ENCODE measurements around the gene TEAD1.

The TEAD1 gene

DNA sequence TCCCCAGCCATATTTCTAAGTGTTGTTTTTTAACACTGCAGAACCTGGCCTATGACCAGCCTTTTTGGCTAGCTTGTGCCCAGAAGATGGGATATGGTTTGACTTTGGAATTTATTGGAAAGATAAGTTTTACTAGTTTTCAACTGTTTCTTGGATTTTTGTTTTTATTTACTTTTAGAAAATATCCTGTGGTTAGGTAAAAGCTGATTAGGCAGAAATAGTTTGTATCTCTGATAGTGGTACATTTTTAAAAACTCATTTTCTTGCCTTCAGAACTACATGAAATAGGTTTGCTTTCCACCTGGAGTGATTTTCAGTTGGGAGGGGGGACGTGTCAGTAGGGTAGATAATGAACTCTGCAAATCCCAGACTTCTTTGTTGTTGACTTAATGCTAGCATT, 243.6 kb downstream of the TEAD1 start:
- no peaks in the 10 kb centered on the region for H3K27me3 ChIP-seq (ENCODE audit: insufficient read depth, poor library complexity, severe bottlenecking)
- no peak overlapping the region for H3K4me3 ChIP-seq (replicated peaks; ENCODE audit: insufficient read depth, low read length)
- TF ChIP-seq GABPA (IDR thresholded peaks at IDR 0.05; ENCODE audit: low read depth) (no peak), POLR2AphosphoS5 (IDR thresholded peaks at IDR 0.05; ENCODE audit: low read depth) (no peak), SPI1 (IDR thresholded peaks at IDR 0.05; ENCODE audit: borderline replicate concordance, low read depth) (no peak)
- TF ChIP-seq, protein P1, sequence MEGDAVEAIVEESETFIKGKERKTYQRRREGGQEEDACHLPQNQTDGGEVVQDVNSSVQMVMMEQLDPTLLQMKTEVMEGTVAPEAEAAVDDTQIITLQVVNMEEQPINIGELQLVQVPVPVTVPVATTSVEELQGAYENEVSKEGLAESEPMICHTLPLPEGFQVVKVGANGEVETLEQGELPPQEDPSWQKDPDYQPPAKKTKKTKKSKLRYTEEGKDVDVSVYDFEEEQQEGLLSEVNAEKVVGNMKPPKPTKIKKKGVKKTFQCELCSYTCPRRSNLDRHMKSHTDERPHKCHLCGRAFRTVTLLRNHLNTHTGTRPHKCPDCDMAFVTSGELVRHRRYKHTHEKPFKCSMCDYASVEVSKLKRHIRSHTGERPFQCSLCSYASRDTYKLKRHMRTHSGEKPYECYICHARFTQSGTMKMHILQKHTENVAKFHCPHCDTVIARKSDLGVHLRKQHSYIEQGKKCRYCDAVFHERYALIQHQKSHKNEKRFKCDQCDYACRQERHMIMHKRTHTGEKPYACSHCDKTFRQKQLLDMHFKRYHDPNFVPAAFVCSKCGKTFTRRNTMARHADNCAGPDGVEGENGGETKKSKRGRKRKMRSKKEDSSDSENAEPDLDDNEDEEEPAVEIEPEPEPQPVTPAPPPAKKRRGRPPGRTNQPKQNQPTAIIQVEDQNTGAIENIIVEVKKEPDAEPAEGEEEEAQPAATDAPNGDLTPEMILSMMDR (IDR thresholded peaks at IDR 0.05; ENCODE audit: insufficient read depth, low read length), result no peak
- TF ChIP-seq, protein P2, sequence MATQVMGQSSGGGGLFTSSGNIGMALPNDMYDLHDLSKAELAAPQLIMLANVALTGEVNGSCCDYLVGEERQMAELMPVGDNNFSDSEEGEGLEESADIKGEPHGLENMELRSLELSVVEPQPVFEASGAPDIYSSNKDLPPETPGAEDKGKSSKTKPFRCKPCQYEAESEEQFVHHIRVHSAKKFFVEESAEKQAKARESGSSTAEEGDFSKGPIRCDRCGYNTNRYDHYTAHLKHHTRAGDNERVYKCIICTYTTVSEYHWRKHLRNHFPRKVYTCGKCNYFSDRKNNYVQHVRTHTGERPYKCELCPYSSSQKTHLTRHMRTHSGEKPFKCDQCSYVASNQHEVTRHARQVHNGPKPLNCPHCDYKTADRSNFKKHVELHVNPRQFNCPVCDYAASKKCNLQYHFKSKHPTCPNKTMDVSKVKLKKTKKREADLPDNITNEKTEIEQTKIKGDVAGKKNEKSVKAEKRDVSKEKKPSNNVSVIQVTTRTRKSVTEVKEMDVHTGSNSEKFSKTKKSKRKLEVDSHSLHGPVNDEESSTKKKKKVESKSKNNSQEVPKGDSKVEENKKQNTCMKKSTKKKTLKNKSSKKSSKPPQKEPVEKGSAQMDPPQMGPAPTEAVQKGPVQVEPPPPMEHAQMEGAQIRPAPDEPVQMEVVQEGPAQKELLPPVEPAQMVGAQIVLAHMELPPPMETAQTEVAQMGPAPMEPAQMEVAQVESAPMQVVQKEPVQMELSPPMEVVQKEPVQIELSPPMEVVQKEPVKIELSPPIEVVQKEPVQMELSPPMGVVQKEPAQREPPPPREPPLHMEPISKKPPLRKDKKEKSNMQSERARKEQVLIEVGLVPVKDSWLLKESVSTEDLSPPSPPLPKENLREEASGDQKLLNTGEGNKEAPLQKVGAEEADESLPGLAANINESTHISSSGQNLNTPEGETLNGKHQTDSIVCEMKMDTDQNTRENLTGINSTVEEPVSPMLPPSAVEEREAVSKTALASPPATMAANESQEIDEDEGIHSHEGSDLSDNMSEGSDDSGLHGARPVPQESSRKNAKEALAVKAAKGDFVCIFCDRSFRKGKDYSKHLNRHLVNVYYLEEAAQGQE (IDR thresholded peaks at IDR 0.05; ENCODE audit: insufficient replicate concordance, low read depth), result no peak
- no peak for DNase-seq (ENCODE audit: low read depth in 1 of 2, low spot score in 1 of 2)
- no peak overlapping the region for H3K27ac ChIP-seq (replicated peaks)

DNA sequence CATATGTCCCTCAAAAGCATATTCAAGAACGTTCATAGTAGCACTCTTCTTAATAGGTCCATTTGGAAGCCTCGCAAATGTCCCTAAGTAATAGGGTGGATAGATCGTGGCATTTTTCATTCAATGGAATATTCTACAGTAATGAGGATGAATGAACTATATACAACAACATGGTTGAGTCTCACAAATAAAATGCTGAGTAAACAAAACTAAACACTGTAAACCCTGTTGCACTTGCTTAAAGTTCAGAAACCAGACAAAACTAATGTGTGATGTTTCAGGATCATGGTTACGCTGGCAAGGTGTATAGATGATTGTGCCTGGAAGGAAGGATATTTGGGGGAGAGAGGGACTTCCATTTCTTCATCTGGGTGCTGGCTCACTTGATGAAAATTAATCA, 244.4 kb downstream of the TEAD1 start:
- DNase-seq (ENCODE audit: low read depth in 1 of 2, low spot score in 1 of 2), result no peak
- Histone ChIP-seq H3K4me3 (replicated peaks; ENCODE audit: insufficient read depth, low read length) (no peak overlapping the region), H3K27me3 (ENCODE audit: insufficient read depth, poor library complexity, severe bottlenecking) (no peaks in the 10 kb centered on the region), H3K27ac (replicated peaks) (no peak overlapping the region)
- TF ChIP-seq, protein P2 (IDR thresholded peaks at IDR 0.05; ENCODE audit: insufficient replicate concordance, low read depth), result no peak
- TF ChIP-seq, protein P1 (IDR thresholded peaks at IDR 0.05; ENCODE audit: insufficient read depth, low read length), result no peak
- TF ChIP-seq SPI1 (IDR thresholded peaks at IDR 0.05; ENCODE audit: borderline replicate concordance, low read depth) (no peak), GABPA (IDR thresholded peaks at IDR 0.05; ENCODE audit: low read depth) (no peak), POLR2AphosphoS5 (IDR thresholded peaks at IDR 0.05; ENCODE audit: low read depth) (no peak)

DNA sequence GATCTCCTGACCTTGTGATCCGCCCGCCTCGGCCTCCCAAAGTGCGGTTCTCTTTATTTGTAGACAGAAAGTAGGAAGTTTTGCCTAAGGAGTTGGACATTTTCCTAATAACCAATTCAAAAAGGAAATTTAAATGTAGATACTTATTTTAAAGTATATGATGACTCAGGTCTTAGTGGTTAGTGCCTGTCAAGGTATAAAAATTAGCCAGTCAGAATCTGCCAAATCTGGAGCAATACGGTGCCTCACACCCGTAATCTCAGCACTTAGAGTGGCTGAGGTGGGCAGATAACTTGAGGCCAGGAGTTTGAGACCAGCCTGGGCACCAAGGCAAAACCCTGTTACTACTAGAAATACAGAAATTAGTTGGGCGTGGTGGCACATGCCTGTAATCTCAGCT, 248.2 kb downstream of the TEAD1 start:
- Histone ChIP-seq H3K27me3 (ENCODE audit: insufficient read depth, poor library complexity, severe bottlenecking) (no peaks in the 10 kb centered on the region), H3K27ac (replicated peaks) (no peak overlapping the region), H3K4me3 (replicated peaks; ENCODE audit: insufficient read depth, low read length) (no peak overlapping the region)
- TF ChIP-seq GABPA (IDR thresholded peaks at IDR 0.05; ENCODE audit: low read depth) (no peak), POLR2AphosphoS5 (IDR thresholded peaks at IDR 0.05; ENCODE audit: low read depth) (no peak), SPI1 (IDR thresholded peaks at IDR 0.05; ENCODE audit: borderline replicate concordance, low read depth) (no peak)
- TF ChIP-seq, protein P2 (IDR thresholded peaks at IDR 0.05; ENCODE audit: insufficient replicate concordance, low read depth), result no peak
- TF ChIP-seq, protein P1 (IDR thresholded peaks at IDR 0.05; ENCODE audit: insufficient read depth, low read length), result no peak
- no peak for DNase-seq (ENCODE audit: low read depth in 1 of 2, low spot score in 1 of 2)
